Measurements from ENCODE around the gene DISP1. TPM values are rescaled to one million over a fixed set of nuclear protein-coding genes. Genes with fewer than 3 reads are reported as not detected.

DISP1 gene, protein sequence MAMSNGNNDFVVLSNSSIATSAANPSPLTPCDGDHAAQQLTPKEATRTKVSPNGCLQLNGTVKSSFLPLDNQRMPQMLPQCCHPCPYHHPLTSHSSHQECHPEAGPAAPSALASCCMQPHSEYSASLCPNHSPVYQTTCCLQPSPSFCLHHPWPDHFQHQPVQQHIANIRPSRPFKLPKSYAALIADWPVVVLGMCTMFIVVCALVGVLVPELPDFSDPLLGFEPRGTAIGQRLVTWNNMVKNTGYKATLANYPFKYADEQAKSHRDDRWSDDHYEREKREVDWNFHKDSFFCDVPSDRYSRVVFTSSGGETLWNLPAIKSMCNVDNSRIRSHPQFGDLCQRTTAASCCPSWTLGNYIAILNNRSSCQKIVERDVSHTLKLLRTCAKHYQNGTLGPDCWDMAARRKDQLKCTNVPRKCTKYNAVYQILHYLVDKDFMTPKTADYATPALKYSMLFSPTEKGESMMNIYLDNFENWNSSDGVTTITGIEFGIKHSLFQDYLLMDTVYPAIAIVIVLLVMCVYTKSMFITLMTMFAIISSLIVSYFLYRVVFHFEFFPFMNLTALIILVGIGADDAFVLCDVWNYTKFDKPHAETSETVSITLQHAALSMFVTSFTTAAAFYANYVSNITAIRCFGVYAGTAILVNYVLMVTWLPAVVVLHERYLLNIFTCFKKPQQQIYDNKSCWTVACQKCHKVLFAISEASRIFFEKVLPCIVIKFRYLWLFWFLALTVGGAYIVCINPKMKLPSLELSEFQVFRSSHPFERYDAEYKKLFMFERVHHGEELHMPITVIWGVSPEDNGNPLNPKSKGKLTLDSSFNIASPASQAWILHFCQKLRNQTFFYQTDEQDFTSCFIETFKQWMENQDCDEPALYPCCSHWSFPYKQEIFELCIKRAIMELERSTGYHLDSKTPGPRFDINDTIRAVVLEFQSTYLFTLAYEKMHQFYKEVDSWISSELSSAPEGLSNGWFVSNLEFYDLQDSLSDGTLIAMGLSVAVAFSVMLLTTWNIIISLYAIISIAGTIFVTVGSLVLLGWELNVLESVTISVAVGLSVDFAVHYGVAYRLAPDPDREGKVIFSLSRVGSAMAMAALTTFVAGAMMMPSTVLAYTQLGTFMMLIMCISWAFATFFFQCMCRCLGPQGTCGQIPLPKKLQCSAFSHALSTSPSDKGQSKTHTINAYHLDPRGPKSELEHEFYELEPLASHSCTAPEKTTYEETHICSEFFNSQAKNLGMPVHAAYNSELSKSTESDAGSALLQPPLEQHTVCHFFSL (N-terminal part only)
- total RNA-seq (2014; rRNA removed; shearing (Covaris generic)), result 0.52 and 2.0 TPM in 2 replicates

- DNase-seq (ENCODE audit: low spot score), result peak; percentile 87
These were observed at the start of gene DISP1 for GRCh38 chr1:222814536-222815439. TSS of gene DISP1 (plus strand) at chr1:222815039. CDS start at chr1:222942824, 127,785 bp downstream.

GRCh38 chr1:222767152-222767571, 47.7 kb upstream of the DISP1 start:
- no peak for DNase-seq (ENCODE audit: low spot score)

DNA sequence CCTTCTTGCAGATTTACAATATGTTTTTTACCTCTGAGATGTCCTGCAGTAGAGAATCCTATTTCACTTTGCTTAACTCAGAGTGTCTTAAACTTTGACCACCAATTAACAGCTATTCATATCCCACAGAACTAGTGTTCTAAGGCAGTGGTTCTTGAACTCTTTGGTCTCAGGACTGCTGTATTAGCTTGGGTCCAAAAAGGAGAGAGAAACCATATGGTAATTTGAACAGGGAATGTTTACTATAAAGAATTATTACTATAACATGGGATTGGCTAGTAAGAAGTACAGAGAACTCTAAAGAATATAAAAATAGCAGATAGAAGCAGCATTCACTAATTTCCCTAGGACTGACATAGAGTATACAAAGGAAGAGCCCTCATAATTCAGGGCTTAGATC, 46.2 kb upstream of the DISP1 start:
- DNase-seq (ENCODE audit: low spot score), result no peak

GRCh38 chr1:222769181-222769580, 45.7 kb upstream of the DISP1 start:
- DNase-seq (ENCODE audit: low spot score), result no peak

DNA sequence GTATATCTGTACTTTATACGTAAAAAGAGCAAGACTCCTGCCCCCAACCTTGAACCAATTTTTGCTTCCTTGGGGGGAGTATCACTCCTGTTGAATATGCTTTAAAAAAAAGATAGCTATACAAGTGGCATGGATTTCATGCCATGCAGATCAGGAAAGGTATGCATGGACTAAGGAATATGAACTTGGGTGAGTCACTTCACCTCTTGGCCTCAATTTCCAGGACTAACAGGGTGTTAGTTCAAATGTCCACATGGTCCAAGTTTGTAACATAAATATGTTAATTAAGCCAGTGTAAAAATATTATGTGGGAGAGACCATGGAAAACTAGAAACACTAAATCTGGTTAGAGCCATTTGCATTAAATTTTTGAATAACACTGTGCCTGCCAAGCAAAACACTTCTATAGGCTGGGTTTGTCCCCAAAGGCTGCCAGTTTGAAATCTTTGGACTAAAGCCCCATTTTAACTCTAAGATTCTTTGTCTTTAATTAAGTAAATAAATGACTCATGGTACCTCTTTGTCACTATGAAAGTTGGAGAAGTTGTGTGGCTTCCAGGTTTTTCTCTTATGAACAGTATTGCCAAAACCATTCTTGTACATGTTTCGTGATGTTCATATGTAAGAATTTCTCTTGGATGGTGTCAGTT, 44.7 kb upstream of the DISP1 start:
- no peak for DNase-seq (ENCODE audit: low spot score)

DNA sequence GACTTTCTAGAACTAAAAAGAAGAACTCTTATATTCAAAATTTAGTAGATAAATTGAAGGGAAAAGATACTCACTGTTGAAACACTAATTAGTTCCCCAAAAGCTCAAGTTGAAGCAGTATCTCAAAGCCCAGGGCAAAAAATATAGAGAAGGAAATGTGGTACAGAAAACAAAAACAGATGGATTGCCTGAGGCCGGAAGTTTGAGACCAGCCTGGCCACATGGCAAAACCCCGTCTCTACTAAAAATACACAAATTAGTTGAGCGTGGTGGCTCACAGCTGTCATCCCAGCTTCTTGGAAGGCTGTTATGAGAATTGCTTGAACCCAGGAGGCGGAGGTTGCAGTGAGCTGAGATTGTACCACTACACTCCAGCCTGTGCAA, 41.9 kb upstream of the DISP1 start:
- no peak for DNase-seq (ENCODE audit: low spot score)

DNA sequence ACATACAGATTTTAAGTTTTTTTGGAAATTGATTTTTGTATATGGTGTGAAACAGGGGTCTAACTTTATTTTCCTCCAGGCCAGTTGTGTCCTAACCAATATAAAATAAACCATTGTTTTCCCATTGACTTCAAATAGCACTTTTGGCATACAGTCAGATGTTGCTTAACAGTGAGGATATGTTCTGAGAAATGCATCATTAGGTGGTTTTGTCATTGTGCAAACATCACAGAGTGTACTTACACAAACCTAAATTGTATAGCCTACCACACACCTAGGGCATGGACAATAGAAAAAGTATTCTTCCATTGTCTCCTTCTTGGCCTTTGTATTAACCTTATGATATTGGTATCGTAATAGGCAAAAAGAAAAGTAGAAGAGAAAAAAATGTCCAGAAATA, 37.4 kb upstream of the DISP1 start:
- no peak for DNase-seq (ENCODE audit: low spot score)

- DNase-seq (ENCODE audit: low spot score), result no peak
These were observed 36.9 kb upstream of the DISP1 start for GRCh38 chr1:222777977-222778376.

GRCh38 chr1:222781251-222781650, 33.6 kb upstream of the DISP1 start:
- DNase-seq (ENCODE audit: low spot score), result no peak

- no peak for DNase-seq (ENCODE audit: low spot score)
These were observed 31.8 kb upstream of the DISP1 start for GRCh38 chr1:222783051-222783450.

GRCh38 chr1:222784371-222784770, 30.5 kb upstream of the DISP1 start:
- no peak for DNase-seq (ENCODE audit: low spot score)

GRCh38 chr1:222784916-222785315, 29.9 kb upstream of the DISP1 start:
- DNase-seq (ENCODE audit: low spot score), result no peak

DNA sequence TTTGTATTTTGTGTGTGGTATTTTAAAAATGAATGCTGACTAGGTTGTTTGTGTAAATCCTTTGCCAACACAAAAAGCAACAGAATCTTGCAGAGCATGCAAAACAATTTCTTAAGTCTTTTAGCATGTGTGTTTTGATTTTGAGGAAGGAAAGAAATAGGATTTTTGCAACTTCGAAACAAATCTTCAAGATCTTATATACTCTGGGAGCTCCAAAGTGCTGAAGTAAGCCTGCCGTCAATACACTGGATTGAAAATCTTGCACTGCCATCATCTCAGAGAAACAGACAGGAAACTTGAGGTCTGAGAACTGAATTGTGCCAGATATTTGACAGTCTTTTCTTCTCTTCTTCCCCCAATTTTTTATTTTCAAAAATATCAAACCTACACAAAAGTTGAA, 29.3 kb upstream of the DISP1 start:
- no peak for DNase-seq (ENCODE audit: low spot score)

DNA sequence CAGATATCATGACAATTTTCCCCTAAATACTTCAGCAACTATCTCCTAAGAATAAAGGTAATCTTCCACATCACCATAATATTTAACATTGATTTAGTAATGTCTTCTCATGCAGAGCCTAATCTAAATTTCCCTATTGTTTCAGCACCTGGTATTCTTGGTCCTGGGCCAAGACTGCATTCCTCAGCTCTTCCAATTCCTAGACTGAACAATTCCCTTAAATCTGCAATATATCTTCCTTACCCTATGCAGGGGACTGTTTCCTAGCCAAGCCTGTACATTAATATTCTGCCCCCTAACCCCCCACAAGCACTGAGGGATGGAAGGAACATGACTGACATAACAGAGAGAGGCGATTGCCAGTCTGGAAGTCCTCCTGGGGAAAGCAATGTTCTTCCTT, 28.7 kb upstream of the DISP1 start:
- no peak for DNase-seq (ENCODE audit: low spot score)

DNA sequence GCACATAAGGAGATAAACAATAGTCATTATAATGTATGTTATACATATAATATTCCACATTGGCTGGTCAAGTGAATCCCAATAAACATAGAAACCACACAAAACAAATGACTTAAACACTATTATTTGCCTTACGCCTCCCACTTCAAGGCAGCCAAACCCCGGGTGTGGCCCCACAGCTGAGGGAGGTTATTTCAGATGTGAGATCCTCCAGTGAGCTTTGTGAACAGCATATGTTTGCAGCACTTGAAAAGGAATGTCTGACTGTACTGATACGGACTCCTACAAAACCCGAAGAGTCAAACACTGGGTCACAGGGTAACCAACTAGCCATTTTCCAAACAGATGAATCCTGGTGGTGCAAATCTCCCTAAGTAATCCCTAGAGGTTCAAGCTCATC, 27.1 kb upstream of the DISP1 start:
- DNase-seq (ENCODE audit: low spot score), result no peak

GRCh38 chr1:222788402-222789156, 26.3 kb upstream of the DISP1 start:
- no peak for DNase-seq (ENCODE audit: low spot score)

- no peak for DNase-seq (ENCODE audit: low spot score)
These were observed 24.7 kb upstream of the DISP1 start for GRCh38 chr1:222790115-222790514.

DNA sequence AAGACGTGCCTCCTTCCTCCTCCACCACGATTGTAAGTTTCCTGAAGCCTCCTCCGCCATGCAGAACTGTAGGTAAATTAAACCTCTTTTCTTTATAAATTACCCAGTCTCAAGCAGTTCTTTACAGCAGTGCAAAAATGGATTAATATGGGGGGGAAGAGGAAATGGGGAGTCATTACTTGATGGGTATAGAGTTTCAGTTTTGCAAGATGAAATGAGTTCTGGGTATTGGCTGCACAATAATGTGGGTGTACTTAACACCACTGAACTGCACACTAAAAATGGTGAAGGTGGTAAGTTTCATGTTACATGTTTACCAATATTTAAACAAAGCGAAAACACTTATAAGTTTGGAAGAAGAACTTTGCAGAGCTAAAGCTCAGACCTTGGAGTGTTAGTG, 24.3 kb upstream of the DISP1 start:
- no peak for DNase-seq (ENCODE audit: low spot score)

- DNase-seq (ENCODE audit: low spot score), result no peak
These were observed 23.7 kb upstream of the DISP1 start for GRCh38 chr1:222791006-222791710.
